CD14-positive monocyte (primary cell): ENCODE measurements around the gene KCNQ1. TPM values are rescaled to one million over a fixed set of nuclear protein-coding genes. Genes with fewer than 3 reads are reported as not detected.

ENCODE experiments used
- DNase-seq, 3 donors: peaks; one replicate each; pipeline ENCODE4 v3.0.0-alpha.2; 2011 to 2022
- H2AFZ ChIP-seq: 2 replicates; pipeline ENCODE4 v1.6.0; 2012; ENCODE audit warnings: mild to moderate bottlenecking, low read depth, low read length, inconsistent platforms; ENCODE audit not compliant: insufficient read depth, poor library complexity, severe bottlenecking
- H3K27ac ChIP-seq, 2 donors: 1 replicate in 1 of 2; 2 replicates in 1 of 2; pipeline ENCODE4 v1.5.1; 2012 to 2013; ENCODE audit warnings: low read length in 2 of 2, control low read depth in 1 of 2, inconsistent platforms in 1 of 2, low read depth in 1 of 2, mild to moderate bottlenecking in 1 of 2
- H3K27me3 ChIP-seq, 2 donors: one replicate each; pipeline versions ENCODE4 v1.6.0 to v1.6.1; 2011 to 2013; ENCODE audit warnings: low read length in 2 of 2; ENCODE audit not compliant: control insufficient read depth in 2 of 2, insufficient read depth in 2 of 2
- H3K36me3 ChIP-seq, 2 donors: replicated peaks in 1 of 2; 1 replicate in 1 of 2; 2 replicates in 1 of 2; pipeline versions ENCODE4 v1.5.1 to v1.6.1; 2012 to 2013; ENCODE audit warnings: low read length in 2 of 2, control low read depth in 1 of 2, inconsistent platforms in 1 of 2, mild to moderate bottlenecking in 1 of 2; ENCODE audit not compliant: insufficient read depth in 2 of 2, control insufficient read depth in 1 of 2
- H3K4me1 ChIP-seq, 2 donors: 1 replicate in 1 of 2; 2 replicates in 1 of 2; pipeline versions ENCODE4 v1.5.1 to v1.6.1; 2012 to 2013; ENCODE audit warnings: low read length in 2 of 2, control low read depth in 1 of 2, inconsistent platforms in 1 of 2, mild to moderate bottlenecking in 1 of 2, moderate library complexity in 1 of 2; ENCODE audit not compliant: insufficient read depth in 2 of 2, control insufficient read depth in 1 of 2
- H3K4me2 ChIP-seq: replicated peaks from 2 replicates; pipeline ENCODE3; 2012; ENCODE audit warnings: low read length, moderate library complexity, mild to moderate bottlenecking; ENCODE audit not compliant: poor library complexity, severe bottlenecking; ENCODE audit errors: extremely low read depth
- H3K4me3 ChIP-seq, 3 experiments: fragments of 200-600 bp in 1 of 3; sonication (generic) in 1 of 3; replicated peaks in 1 of 3; 1 replicate in 2 of 3; 2 replicates in 1 of 3; pipeline ENCODE4 v1.5.1; 2011 to 2013; ENCODE audit warnings: low read length in 3 of 3, mild to moderate bottlenecking in 3 of 3, control low read depth in 2 of 3, low read depth in 2 of 3, inconsistent platforms in 1 of 3, moderate library complexity in 1 of 3
- H3K79me2 ChIP-seq: 2 replicates; pipeline ENCODE4 v1.6.0; 2012; ENCODE audit warnings: mild to moderate bottlenecking, control low read depth, inconsistent platforms, low read length, moderate library complexity; ENCODE audit not compliant: insufficient read depth
- H3K9ac ChIP-seq: 2 replicates; pipeline ENCODE4 v1.6.0; 2017; ENCODE audit warnings: low read length, mild to moderate bottlenecking; ENCODE audit not compliant: insufficient read depth, poor library complexity, severe bottlenecking
- H3K9me3 ChIP-seq, 2 donors: replicated peaks in 1 of 2; 1 replicate in 1 of 2; 2 replicates in 1 of 2; pipeline versions ENCODE4 v1.5.1 to v1.6.1; 2012 to 2013; ENCODE audit warnings: low read length in 2 of 2, control low read depth in 1 of 2; ENCODE audit not compliant: control insufficient read depth in 1 of 2, insufficient read depth in 1 of 2
- H4K20me1 ChIP-seq: 2 replicates; pipeline ENCODE4 v1.6.0; 2012; ENCODE audit warnings: mild to moderate bottlenecking, low read length, control low read depth, moderate library complexity; ENCODE audit not compliant: insufficient read depth
- H3K27ac Mint-ChIP-seq, 7 donors: one replicate each; pipeline ENCODE4 v1.8.0; 2020; ENCODE audit warnings: mild to moderate bottlenecking in 7 of 7, mixed read lengths in 7 of 7, moderate library complexity in 6 of 7, inconsistent platforms in 2 of 7
- H3K27me3 Mint-ChIP-seq, 3 donors: one replicate each; pipeline ENCODE4 v1.8.0; 2021 to 2022; ENCODE audit warnings: low read depth in 3 of 3, mild to moderate bottlenecking in 3 of 3, mixed read lengths in 3 of 3, moderate library complexity in 3 of 3, inconsistent platforms in 1 of 3
- H3K36me3 Mint-ChIP-seq, 2 donors: one replicate each; pipeline ENCODE4 v1.8.0; 2020; ENCODE audit warnings: mixed read lengths in 2 of 2, inconsistent platforms in 1 of 2, mild to moderate bottlenecking in 1 of 2
- H3K4me1 Mint-ChIP-seq: one replicate; pipeline ENCODE4 v1.8.0; 2020; ENCODE audit warnings: mild to moderate bottlenecking, mixed read lengths
- H3K4me3 Mint-ChIP-seq, 2 donors: one replicate each; pipeline ENCODE4 v1.8.0; 2020; ENCODE audit warnings: mild to moderate bottlenecking in 2 of 2, mixed read lengths in 2 of 2, moderate library complexity in 1 of 2
- H3K9me3 Mint-ChIP-seq, 7 donors: one replicate each; pipeline ENCODE4 v1.8.0; 2020 to 2022; ENCODE audit warnings: mixed read lengths in 7 of 7, mild to moderate bottlenecking in 6 of 7, moderate library complexity in 6 of 7, inconsistent platforms in 2 of 7
- CTCF ChIP-seq: fragments of 200-600 bp; IDR thresholded peaks from one replicate; pipeline ENCODE4 v1.8.0; 2022; ENCODE audit warnings: antibody characterized with exemption, mild to moderate bottlenecking
- WGBS: methylation state at CpG from one replicate; pipeline ENCODE4 v1.1.5; 2013; ENCODE audit warnings: missing lambda C conversion rate; ENCODE audit not compliant: insufficient coverage; 5-methylcytosine and 5-hydroxymethylcytosine counted together
- intact Hi-C, 2 donors: fragments of 100-400 bp; cut with micrococcal nuclease; formaldehyde crosslinking; loops; one replicate each; pipeline versions ENCODE4 v1.15.0 to v1.15.1; 2023
- polyA plus RNA-seq, 3 donors: library from polyadenylated mRNA; depleted of rRNA in 1 of 3; unstranded in 2 of 3; stranded (reverse) in 1 of 3; fragments of 300-500 nt in 2 of 3; fragments of >200 nt in 1 of 3; fragmentation: Illumina TruSeq in 2 of 3; gene quantifications; 1 replicate in 2 of 3; 2 replicates in 1 of 3; pipeline ENCODE4 v1.2.3, GENCODE V29; 2012 to 2021

The KCNQ1 gene
- polyA plus RNA-seq, 3 donors = 14.9 to 31.8 (median 21.6) TPM

- H3K9me3 ChIP-seq = no peaks in the 10 kb centered on the region
- no peak overlapping the region for H3K27ac Mint-ChIP-seq
- H3K4me3 ChIP-seq = no peak overlapping the region
- no peaks in the 10 kb centered on the region for H3K27me3 ChIP-seq
- no peak for TF ChIP-seq CTCF
- H3K9me3 Mint-ChIP-seq = peaks cover 0 to 9% (median 0%) of the 10 kb centered on the region in 7 donors
- peaks cover 100% of the 10 kb centered on the region for H4K20me1 ChIP-seq
- no peak overlapping the region for H3K9ac ChIP-seq
- H3K4me3 Mint-ChIP-seq = no peak overlapping the region
- H3K79me2 ChIP-seq = peaks cover 66% of the 10 kb centered on the region
- peaks cover 39 to 53% of the 10 kb centered on the region in 2 donors for H3K36me3 Mint-ChIP-seq
- no peak overlapping the region for H3K27ac ChIP-seq
- WGBS = 80% methylated on average over 6 of the region's 6 CpGs
- DNase-seq = no peak
- H3K4me2 ChIP-seq = no peak overlapping the region
- H3K27me3 Mint-ChIP-seq = peaks cover 0 to 3% (median 2%) of the 10 kb centered on the region in 3 donors
- no peak overlapping the region for H2AFZ ChIP-seq
- H3K36me3 ChIP-seq = peaks cover 14 to 35% of the 10 kb centered on the region in 2 donors
- H3K4me1 Mint-ChIP-seq = peaks cover 22% of the 10 kb centered on the region
- peaks cover 19 to 20% of the 10 kb centered on the region in 2 donors for H3K4me1 ChIP-seq
- intact Hi-C loops = no loop called here
These were observed 7.1 kb downstream of the KCNQ1 start for GRCh38 chr11:2451916-2452315.

- Histone ChIP-seq H3K27ac (no peak overlapping the region), H3K79me2 (peaks cover 60% of the 10 kb centered on the region), H4K20me1 (peaks cover 100% of the 10 kb centered on the region), H3K9me3 (no peaks in the 10 kb centered on the region), H3K36me3 (peaks cover 14 to 35% of the 10 kb centered on the region in 2 donors), H3K4me1 (peaks cover 13 to 15% of the 10 kb centered on the region in 2 donors), H3K4me2 (no peak overlapping the region), H2AFZ (no peak overlapping the region), H3K4me3 (no peak overlapping the region), H3K27me3 (no peaks in the 10 kb centered on the region), H3K9ac (no peak overlapping the region)
- Mint-ChIP-seq H3K27me3 (peaks cover 0 to 3% (median 2%) of the 10 kb centered on the region in 3 donors), H3K9me3 (peaks cover 0 to 9% (median 0%) of the 10 kb centered on the region in 7 donors), H3K36me3 (peaks cover 42 to 53% of the 10 kb centered on the region in 2 donors), H3K4me3 (no peak overlapping the region), H3K27ac (peak overlapping the region in 1 of 7 donors; percentile 47), H3K4me1 (peaks cover 17% of the 10 kb centered on the region)
- DNase-seq = no peak
- 93% methylated on average over 10 of the region's 20 CpGs for whole genome bisulfite sequencing
- TF ChIP-seq CTCF = no peak
- intact Hi-C loops = no loop called here
These were observed 7.7 kb downstream of the KCNQ1 start for GRCh38 chr11:2452321-2453012.
